ENCODE results near the gene SF3B5.
"Not testable (repeated sequence)": the region's sequence is repeated elsewhere in the genome, so short reads cannot be mapped to it uniquely, and the experiment has no call there.

SF3B5 gene

DNA sequence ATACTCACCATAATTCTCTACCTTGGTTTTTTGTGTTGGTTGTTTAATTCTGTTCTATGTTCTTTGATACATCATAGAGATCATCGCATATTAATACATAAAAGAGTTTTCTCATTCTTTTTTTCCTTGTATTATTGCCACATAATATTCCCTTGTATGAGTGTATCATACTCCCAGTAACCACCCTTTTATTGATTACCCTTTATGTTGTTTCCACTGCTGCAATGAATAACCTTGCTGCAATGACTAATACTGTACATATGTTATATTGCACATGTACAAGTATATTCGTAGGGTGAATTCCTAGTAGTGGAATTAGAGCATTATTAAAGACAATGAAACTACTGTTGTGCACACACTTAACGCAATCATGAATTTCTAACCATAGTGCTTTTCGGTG, 9.1 kb upstream of the SF3B5 start:
- no peak for DNase-seq

DNA sequence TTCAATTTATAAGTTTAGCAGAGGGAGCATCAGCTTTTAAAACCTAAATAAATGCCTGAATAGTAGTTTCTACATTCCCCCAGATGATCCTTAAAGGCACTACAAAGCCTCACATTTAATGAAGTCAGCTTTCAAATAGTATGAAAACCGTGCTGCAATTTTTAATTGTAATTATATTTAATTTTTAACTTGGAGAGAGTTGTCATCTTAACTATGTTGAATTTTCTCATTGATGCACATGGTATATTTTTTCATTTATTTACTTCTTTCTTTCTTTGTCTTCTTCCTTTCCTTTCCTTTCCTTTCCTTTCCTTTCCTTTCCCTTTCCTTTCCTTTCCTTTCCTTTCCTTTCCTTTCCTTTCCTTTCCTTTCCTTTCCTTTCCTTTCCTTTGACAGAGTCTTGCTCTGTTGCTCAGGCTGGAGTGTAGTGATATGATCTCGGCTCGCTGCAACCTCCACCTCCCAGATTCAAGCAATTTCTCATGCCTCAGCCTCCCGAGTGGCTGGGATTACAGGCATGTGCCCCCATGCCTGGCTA, 7.7 kb upstream of the SF3B5 start:
- DNase-seq: no peak

DNA sequence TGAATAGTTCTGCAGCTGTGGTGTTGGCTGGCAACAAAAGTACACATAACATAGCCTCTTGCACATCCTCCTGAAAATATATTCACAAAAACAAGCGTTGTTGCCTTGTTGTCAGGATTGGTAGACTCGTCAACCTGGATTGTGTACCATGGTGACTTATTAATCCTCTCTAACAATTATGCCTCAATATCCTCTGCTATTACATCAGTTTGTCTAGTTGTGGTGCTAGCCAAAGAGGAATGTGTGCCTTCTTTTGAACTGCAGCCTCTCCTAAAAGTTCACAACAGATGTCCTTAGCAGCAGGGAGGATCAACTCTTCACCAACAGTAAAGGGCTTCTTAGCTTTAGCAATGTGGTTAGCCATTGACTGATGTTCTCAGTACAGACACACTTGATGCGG, 3.6 kb upstream of the SF3B5 start:
- DNase-seq: no peak

DNA sequence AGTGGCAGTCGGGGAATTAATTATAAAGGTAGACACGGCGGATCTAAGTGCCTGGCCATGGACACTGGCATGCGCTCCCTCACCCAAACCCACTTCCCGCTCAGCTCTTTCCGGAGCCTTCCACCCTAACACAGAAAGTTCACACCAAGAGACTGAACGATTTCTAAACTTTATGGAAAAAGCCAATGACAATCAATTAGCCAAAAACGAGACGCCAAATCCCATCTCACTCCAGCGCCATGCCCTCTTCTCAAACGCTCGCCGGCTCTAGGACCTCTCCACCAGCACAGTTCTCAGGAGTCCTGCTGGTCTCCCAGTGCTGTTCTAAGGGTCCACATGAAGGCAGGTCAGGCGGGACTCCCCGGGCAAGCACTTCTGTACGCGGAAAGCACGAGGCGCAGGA, 641 bp downstream of the SF3B5 start:
- no peak for DNase-seq

- DNase-seq: no peak
These were observed 1.7 kb downstream of the SF3B5 start for GRCh38 chr6:144093658-144094057.

DNA sequence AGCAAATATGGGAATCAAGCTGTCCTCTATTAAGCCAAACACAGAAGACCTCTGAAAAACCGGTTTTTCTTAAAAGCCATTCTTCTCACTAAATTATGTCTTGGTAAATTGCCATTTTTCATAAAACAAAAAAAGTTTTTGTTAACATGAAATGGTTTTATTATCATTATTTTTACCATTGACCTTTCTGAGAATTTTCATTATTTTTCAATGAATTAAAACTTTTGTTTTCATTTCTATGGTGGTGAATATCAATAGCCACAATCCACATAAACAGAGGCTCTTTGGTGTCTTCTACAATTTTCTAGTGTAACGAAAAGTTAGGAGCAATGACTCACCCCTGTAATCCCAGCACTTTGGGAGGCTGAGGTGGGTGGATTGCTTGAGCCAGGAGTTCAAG, 2.1 kb downstream of the SF3B5 start:
- no peak for DNase-seq

GRCh38 chr6:144090384-144090783, 5.0 kb downstream of the SF3B5 start:
- DNase-seq: no peak

- no peak for DNase-seq
These were observed 7.5 kb downstream of the SF3B5 start for GRCh38 chr6:144087789-144088426.

DNA sequence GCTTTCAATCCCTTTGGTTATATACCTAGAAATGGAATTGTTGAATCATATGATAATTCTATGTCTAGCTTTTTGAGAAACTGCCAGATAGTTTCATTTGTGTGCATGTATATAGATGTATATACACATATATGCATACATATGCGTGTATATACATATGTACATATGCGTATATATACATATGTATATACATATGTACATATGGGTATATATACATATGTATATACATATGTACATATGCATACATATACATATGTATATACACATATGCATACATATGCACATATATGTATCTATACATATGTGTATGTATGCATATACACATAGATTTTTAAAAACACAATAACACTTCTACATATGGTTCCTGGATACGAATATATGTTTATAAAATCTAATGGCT, 8.4 kb downstream of the SF3B5 start:
- DNase-seq: no peak

- DNase-seq: no peak
These were observed 12.2 kb downstream of the SF3B5 start for GRCh38 chr6:144083172-144083571.

DNA sequence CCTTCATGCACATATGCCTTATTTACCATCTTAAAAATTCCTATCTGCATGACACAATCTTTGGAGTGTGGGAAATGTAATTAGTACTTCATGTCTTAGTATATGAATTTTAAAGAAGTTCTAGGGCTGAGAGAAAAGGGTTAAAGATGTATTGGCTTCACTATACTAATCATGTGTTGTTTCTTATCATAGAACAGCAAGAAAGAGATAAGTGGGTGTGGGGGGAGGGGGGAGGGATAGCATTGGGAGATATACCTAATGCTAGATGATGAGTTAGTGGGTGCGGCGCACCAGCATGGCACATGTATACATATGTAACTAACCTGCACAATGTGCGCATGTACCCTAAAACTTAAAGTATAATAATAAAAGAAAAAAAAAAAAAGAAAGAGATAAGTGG, 13.0 kb downstream of the SF3B5 start:
- DNase-seq: not testable (repeated sequence)

GRCh38 chr6:144077871-144078270, 17.5 kb downstream of the SF3B5 start:
- DNase-seq: no peak

GRCh38 chr6:144075875-144076274, 19.5 kb downstream of the SF3B5 start:
- no peak for DNase-seq

GRCh38 chr6:144075187-144075586, 20.2 kb downstream of the SF3B5 start:
- no peak for DNase-seq

DNA sequence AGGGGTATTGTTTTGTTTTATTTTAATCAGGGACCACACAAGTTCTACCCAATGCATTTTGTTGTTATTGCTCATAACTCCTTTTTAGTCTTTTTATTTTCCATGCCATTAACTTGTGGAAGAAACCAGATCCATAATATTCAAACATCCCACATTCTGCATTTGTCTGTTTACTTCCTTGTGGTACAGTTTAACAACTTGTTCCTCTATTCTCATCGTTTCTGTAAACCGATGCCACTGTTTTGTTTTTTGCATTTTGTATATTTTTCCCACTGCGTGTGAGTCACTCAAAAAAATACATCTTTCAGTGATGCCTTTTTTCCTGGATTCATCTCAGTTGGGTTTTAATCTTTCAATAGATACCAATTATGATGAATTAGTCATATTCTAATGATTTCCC, 22.3 kb downstream of the SF3B5 start:
- no peak for DNase-seq

DNA sequence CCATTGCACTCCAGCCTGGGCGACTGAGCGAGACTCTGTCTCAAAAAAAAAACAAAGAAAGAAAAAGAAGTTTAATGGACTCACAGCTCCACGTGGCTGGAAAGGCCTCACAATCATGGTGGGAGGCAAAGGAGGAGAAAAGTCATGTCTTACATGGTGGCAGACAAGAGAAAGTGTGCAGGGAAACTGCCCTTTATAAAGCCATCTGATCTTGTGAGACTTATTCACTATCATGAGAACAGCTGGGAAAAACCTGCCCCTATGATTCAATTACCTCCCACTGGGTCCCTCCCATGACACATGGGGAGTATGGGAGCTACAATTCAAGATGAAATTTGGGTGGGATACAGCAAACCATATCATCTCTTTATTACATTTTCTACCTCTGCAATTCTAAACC, 25.9 kb downstream of the SF3B5 start:
- no peak for DNase-seq

DNA sequence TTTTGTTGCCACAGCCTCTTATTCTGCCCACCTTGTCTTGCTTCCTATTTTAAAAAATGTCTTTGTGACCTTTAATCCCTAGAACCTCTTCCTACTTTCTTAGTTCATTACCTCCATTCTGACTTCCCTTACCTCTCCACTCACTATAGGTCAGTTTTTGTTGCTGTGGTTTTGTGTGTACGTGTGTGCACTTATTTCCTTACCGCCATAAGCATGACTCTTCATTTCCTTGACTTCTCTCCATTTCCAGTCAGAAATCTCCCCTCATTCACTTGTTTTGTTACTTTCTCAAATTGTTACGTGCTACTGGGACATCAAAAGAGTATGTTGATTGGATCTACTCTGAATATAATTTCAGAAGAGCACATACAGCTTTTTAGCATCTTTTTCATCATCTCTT, 26.6 kb downstream of the SF3B5 start:
- DNase-seq: no peak

- DNase-seq: no peak
These were observed 28.5 kb downstream of the SF3B5 start for GRCh38 chr6:144066741-144067484.

- DNase-seq: no peak
These were observed 29.1 kb downstream of the SF3B5 start for GRCh38 chr6:144066255-144066654.

DNA sequence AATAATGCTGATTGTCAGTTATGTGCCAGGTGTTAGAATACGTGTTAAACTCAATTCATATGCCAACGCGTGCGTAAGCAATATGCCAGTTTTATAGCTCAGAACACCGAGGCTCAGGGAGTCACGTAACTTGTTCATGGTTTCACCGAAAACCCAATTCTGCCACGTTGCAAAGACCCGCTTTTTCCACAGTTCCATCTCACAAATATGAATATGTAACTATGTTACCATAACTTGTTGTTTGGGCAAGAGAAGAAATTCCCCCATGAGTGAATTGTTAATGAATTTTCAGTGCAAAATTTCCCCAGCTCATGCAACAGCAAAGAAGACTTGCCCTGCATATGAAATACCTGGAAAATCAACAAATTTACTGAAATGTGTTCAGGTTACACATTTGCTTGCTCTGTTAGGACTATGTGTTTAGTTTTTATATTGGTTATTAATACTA, 30.1 kb downstream of the SF3B5 start:
- no peak for DNase-seq

GRCh38 chr6:144064402-144065212, 30.8 kb downstream of the SF3B5 start:
- peak; percentile 69 for DNase-seq

DNA sequence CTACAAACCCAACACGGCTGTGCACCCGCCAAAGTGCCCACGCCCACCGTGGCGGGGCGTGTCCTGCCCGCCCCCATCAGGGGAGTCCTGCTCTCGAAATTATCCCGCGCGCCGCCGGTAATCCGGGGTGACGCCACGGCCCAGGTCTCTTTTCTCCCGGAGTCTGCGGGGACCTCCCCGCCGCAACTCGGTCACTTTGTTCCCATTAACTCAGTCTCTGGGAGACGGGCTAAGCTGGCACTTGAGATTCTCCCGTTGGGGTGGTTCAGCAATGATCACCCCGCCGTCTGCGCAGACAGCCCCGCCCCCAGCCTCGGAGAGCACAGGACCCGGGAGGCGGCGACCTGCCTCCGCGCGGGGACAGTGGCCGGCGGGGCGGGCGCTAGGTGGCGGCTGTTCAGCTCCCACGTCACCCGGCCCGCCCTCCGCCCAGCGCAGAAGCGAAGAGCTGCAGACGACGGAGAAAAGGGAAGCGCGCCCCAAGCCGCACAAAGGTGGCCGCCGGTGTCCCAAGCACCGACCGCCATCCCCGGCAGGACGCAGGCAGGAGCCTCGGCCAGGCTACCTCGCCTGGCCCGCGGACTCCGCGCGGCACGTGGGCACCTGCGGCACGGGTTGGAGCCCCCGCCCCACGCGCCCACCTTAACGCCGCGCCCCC, 31.5 kb downstream of the SF3B5 start:
- peak; percentile 86 for DNase-seq

GRCh38 chr6:144063246-144063743, 32.1 kb downstream of the SF3B5 start:
- DNase-seq: peak; percentile 72
